GM12801 (cell line): ENCODE measurements around the gene NDST3.

Source experiments
- CTCF ChIP-seq: IDR thresholded peaks from one replicate; pipeline ENCODE4 v1.5.1; 2011; ENCODE audit warnings: control low read depth; ENCODE audit not compliant: insufficient read length; ENCODE audit errors: extremely low read depth

NDST3 gene

DNA sequence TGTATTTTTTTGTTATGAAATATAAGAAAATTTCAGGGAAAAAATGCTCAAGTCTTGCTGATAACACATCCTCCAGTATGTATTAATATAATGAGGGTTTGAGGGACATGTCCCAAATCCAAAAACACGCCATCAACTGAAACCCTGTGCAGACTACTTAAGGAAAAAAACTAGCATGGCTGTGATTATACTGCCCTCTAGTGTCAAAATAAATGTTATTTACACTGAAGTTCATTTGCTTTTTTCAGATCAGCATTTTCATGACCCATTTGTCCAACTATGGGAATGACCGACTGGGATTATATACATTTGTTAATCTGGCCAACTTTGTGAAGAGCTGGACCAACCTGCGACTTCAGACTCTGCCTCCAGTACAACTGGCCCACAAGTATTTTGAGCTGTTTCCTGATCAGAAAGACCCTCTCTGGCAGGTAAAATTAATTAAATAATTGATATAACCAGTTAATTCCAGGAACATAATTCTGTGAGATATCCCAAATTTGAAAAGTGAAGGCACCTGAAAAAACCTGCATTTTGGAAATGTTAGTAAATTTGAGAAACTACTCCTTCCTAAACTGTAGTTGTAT is 190.1 kb downstream of the NDST3 start:
- no peak for TF ChIP-seq CTCF

DNA sequence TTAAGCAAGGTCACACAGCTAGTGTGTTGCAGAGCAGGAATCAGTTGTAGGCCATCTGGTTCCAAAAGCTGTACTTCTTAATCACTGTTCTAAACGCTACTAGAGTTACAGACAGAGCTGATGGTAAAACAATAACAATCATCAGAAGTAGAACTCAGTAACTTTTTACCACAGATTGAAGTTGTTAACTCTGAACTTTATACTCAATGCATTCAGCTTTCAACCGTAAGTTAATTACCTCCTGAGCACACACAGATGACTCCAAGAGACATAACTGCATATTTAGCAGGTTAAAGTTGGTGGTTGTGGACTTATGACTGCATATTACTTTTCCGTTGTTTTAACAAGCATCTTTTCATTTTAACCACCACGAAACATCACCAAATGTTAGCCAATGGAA is 191.2 kb downstream of the NDST3 start:
- no peak for TF ChIP-seq CTCF

- TF ChIP-seq CTCF: no peak
These were observed 192.2 kb downstream of the NDST3 start for GRCh38 chr4:118226311-118227010.

DNA sequence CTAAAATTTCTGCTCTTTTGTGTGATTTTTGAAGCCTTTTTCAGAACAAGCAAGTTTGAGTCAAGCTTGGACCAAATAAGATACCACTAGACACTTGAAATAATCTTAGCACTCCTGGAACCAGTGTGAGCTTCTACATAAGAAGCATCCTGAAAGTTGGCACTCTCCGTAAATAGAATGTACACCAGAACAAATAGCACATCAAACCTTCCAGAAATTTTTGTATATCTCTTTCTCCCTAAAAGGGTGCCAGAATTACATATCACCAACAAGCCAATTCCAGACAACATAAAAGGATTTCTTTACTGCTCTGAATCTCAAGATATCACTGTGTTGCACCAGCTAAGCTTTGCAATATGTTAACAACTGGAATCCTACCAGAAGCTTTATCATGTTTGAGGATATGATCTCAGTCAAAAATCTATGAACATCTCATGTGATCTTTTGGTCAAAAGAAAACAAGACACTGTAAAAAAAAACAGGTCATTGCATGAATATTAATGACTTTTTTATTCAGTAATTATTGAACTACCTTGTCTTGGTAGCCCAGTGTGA is 201.4 kb downstream of the NDST3 start:
- no peak for TF ChIP-seq CTCF

GRCh38 chr4:118237531-118237930 is 203.2 kb downstream of the NDST3 start:
- no peak for TF ChIP-seq CTCF

DNA sequence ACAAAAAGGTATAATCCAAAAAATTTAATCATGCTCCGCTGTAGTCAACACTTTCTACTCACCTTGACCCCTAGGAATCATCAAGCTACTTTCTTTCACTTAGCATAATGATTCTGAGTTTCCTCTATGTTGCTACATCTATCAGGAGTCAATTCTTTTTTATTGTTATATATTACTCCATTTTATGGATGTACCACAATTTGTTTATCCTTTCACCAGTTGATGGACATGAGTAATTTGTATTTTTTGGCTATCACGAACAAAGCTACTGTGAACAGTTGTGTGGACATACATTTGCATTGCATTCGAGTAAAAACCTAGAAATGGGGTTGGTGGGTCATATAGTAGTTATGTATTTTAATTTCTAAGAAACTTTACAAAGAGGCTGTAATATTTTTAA is 215.6 kb downstream of the NDST3 start:
- TF ChIP-seq CTCF: no peak

- TF ChIP-seq CTCF: no peak
These were observed 220.1 kb downstream of the NDST3 start for GRCh38 chr4:118254368-118254767.
